ENCODE results near the gene ALDH1A2.

DNA sequence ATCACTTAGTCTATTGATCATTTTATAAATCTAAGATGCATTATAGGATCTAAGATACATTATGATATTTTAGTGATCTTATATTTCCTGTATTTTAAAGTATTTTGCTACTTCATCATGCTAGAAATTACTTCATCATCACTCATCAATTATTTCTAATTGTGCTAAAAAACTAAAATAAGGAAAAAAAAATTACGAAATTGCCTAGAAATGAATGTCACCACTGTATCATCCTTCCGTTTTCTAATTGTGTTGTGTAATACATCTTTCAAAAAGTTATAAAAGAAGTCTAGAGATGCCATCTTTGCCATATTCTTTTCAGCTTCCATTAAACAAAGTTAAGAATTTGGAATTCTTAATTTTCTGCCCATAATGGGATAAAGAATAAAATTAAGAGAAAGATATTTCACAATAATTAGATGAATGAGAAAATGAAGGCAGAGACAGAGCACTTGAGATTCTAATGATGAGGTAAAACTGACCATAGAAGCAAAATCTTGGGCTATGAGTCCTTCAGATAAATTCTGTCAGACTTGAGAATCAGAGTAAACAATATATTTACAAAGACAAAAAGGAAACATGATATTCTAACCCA is 48.8 kb downstream of the ALDH1A2 start:
- TF ChIP-seq, protein P1, sequence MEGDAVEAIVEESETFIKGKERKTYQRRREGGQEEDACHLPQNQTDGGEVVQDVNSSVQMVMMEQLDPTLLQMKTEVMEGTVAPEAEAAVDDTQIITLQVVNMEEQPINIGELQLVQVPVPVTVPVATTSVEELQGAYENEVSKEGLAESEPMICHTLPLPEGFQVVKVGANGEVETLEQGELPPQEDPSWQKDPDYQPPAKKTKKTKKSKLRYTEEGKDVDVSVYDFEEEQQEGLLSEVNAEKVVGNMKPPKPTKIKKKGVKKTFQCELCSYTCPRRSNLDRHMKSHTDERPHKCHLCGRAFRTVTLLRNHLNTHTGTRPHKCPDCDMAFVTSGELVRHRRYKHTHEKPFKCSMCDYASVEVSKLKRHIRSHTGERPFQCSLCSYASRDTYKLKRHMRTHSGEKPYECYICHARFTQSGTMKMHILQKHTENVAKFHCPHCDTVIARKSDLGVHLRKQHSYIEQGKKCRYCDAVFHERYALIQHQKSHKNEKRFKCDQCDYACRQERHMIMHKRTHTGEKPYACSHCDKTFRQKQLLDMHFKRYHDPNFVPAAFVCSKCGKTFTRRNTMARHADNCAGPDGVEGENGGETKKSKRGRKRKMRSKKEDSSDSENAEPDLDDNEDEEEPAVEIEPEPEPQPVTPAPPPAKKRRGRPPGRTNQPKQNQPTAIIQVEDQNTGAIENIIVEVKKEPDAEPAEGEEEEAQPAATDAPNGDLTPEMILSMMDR (IDR thresholded peaks at IDR 0.05) = no peak
- no peak for TF ChIP-seq POLR2A (IDR thresholded peaks at IDR 0.05)
